Astrocyte of the spinal cord (primary cell): ENCODE data around the gene EEA1.

Source experiments
- DNase-seq: peaks from one replicate; pipeline ENCODE4 v3.0.0; 2011; ENCODE audit warnings: low read depth, low spot score
- H3K4me3 ChIP-seq: 2 replicates; pipeline ENCODE4 v1.5.1; 2011; ENCODE audit warnings: low read depth, mild to moderate bottlenecking, low read length, moderate library complexity
- CTCF ChIP-seq: IDR thresholded peaks from 2 replicates; pipeline ENCODE4 v1.5.1; 2012; ENCODE audit warnings: low read depth, mild to moderate bottlenecking, low read length, inconsistent platforms
- in situ Hi-C: cut with HindIII; loops from 2 replicates; pipeline ENCODE4 v1.10.0; 2017; ENCODE audit warnings: low sequenced_read_pairs

EEA1 gene

GRCh38 chr12:92860521-92860920, 68.6 kb downstream of the EEA1 start:
- H3K4me3 ChIP-seq, result no peak overlapping the region
- DNase-seq, result no peak
- in situ Hi-C loops, result no loop called here
- no peak for TF ChIP-seq CTCF

GRCh38 chr12:92859650-92860386, 69.3 kb downstream of the EEA1 start:
- no peak for TF ChIP-seq CTCF
- in situ Hi-C loops, result no loop called here
- DNase-seq, result no peak
- no peak overlapping the region for H3K4me3 ChIP-seq

DNA sequence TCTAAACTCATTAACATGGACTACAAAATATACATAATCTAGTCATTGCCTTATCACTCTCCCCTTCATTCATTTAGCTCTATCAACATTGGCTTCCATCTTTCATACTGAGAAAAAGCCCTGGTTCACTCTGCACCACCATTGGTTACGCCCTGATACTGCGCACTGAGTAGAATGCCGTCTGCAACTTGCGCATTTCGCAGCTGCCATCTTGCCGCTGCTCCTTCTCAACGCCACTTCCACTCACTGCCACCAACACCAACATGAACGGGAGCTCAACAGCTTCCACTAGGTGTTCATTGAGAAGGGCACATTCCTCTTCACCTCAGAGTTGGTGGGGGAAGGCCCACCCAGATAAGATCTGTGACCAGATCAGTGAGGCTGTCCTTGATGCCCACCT, 71.3 kb downstream of the EEA1 start:
- no peak for DNase-seq
- in situ Hi-C loops, result no loop called here
- no peak for TF ChIP-seq CTCF
- no peak overlapping the region for H3K4me3 ChIP-seq

- no peak overlapping the region for H3K4me3 ChIP-seq
- DNase-seq, result no peak
- in situ Hi-C loops, result no loop called here
- no peak for TF ChIP-seq CTCF
Observed at GRCh38 chr12:92854344-92854743, 74.8 kb downstream of the EEA1 start.

GRCh38 chr12:92848740-92849139, 80.4 kb downstream of the EEA1 start:
- H3K4me3 ChIP-seq, result no peak overlapping the region
- no peak for TF ChIP-seq CTCF
- no peak for DNase-seq
- in situ Hi-C loops, result no loop called here

GRCh38 chr12:92847368-92847767, 81.7 kb downstream of the EEA1 start:
- no peak for TF ChIP-seq CTCF
- no peak overlapping the region for H3K4me3 ChIP-seq
- in situ Hi-C loops, result no loop called here
- DNase-seq, result no peak

- H3K4me3 ChIP-seq, result no peak overlapping the region
- in situ Hi-C loops, result no loop called here
- DNase-seq, result no peak
- TF ChIP-seq CTCF, result no peak
Observed at GRCh38 chr12:92845329-92845728, 83.8 kb downstream of the EEA1 start.
